H1 (cell line): ENCODE measurements around the gene GLMP. TPM values are rescaled to one million over a fixed set of nuclear protein-coding genes. Genes with fewer than 3 reads are reported as not detected.

Experiments
- CTCF ChIA-PET: fragments of 300-600 bp; sonication (Branson Sonifier 250); formaldehyde crosslinking; loops from one replicate; lab custom pipeline; 2021; ENCODE audit not compliant: partially characterized antibody; lab: Charles Lee
- POLR2A ChIA-PET: fragments of 300-600 bp; sonication (Branson Sonifier 250); formaldehyde crosslinking; loops from one replicate; lab custom pipeline; 2021; ENCODE audit warnings: inconsistent platforms; ENCODE audit not compliant: partially characterized antibody; lab: Charles Lee
- DNase-seq, 2 experiments: peaks; one replicate each; pipeline versions ENCODE4 v3.0.0 to v3.0.0-alpha.2; 2010 to 2022; ENCODE audit warnings: low spot score in 2 of 2, low read depth in 1 of 2, mixed read lengths in 1 of 2
- FAIRE-seq: peaks from 2 replicates; lab custom pipeline; 2011; peaks lifted over from hg19 to GRCh38; lab: Jason Lieb, UNC
- H2AFZ ChIP-seq: 2 replicates; pipeline ENCODE4 v1.8.1; 2012; ENCODE audit warnings: low read length, inconsistent platforms
- H2AK5ac ChIP-seq: 2 replicates; pipeline ENCODE4 v1.6.1; 2013; ENCODE audit warnings: low read depth, low read length
- H2BK120ac ChIP-seq: replicated peaks from 2 replicates; pipeline ENCODE3; 2013; ENCODE audit warnings: low read depth, low read length, inconsistent platforms
- H2BK12ac ChIP-seq: 2 replicates; pipeline ENCODE4 v1.6.1; 2013; ENCODE audit warnings: low read depth, low read length
- H2BK15ac ChIP-seq: 2 replicates; pipeline ENCODE4 v1.6.1; 2013; ENCODE audit warnings: low read length
- H2BK20ac ChIP-seq: 2 replicates; pipeline ENCODE4 v1.6.1; 2013; ENCODE audit warnings: low read length
- H2BK5ac ChIP-seq: 2 replicates; pipeline ENCODE4 v1.6.1; 2013; ENCODE audit warnings: low read depth, low read length
- H3K14ac ChIP-seq: 2 replicates; pipeline ENCODE4 v1.6.1; 2013; ENCODE audit warnings: inconsistent platforms; ENCODE audit not compliant: insufficient read length
- H3K18ac ChIP-seq: 2 replicates; pipeline ENCODE4 v1.6.1; 2013; ENCODE audit warnings: low read length; ENCODE audit errors: extremely low read depth
- H3K23ac ChIP-seq: 2 replicates; pipeline ENCODE4 v1.6.1; 2013; ENCODE audit warnings: inconsistent platforms; ENCODE audit not compliant: insufficient read length
- H3K23me2 ChIP-seq: 2 replicates; pipeline ENCODE4 v1.6.1; 2013; ENCODE audit warnings: low read depth, low read length
- H3K27ac ChIP-seq: 2 replicates; pipeline ENCODE4 v1.6.1; 2011; ENCODE audit warnings: low read depth, low read length, inconsistent platforms
- H3K27me3 ChIP-seq, 4 experiments: replicated peaks in 1 of 4; 1 replicate in 1 of 4; 2 replicates in 3 of 4; pipeline versions ENCODE4 v1.6.1 to v1.8.1; 2011 to 2013; ENCODE audit warnings: low read length in 3 of 4, mild to moderate bottlenecking in 3 of 4, inconsistent platforms in 2 of 4, mixed read lengths in 2 of 4, moderate library complexity in 1 of 4; ENCODE audit not compliant: control insufficient read depth in 3 of 4, insufficient read depth in 3 of 4; ENCODE audit errors: extremely low read depth in 1 of 4
- H3K36me3 ChIP-seq, 4 experiments: 2 replicates each; pipeline versions ENCODE4 v1.6.1 to v1.8.1; 2011 to 2013; ENCODE audit warnings: mild to moderate bottlenecking in 4 of 4, low read length in 3 of 4, moderate library complexity in 2 of 4, control low read depth in 1 of 4, inconsistent platforms in 1 of 4; ENCODE audit not compliant: insufficient read depth in 4 of 4, control insufficient read depth in 2 of 4
- H3K4ac ChIP-seq: replicated peaks from 2 replicates; pipeline ENCODE3; 2013; ENCODE audit warnings: low read length, low read depth, mixed read lengths, inconsistent platforms; ENCODE audit not compliant: insufficient read length
- H3K4me1 ChIP-seq, 4 experiments: replicated peaks in 1 of 4; 1 replicate in 1 of 4; 2 replicates in 3 of 4; pipeline versions ENCODE4 v1.6.1 to v1.8.1; 2011 to 2013; ENCODE audit warnings: low read length in 3 of 4, inconsistent platforms in 2 of 4, mixed read lengths in 1 of 4; ENCODE audit not compliant: insufficient read depth in 4 of 4, control insufficient read depth in 3 of 4
- H3K4me2 ChIP-seq, 2 experiments: 2 replicates each; pipeline versions ENCODE4 v1.6.1 to v1.8.1; 2011 to 2013; ENCODE audit warnings: low read depth in 2 of 2, low read length in 2 of 2, control low read depth in 1 of 2, inconsistent platforms in 1 of 2, mild to moderate bottlenecking in 1 of 2; ENCODE audit not compliant: insufficient read depth in 1 of 2
- H3K4me3 ChIP-seq, 4 experiments: fragments of 200-600, 300-600 bp in 1 of 4; sonication (generic), shearing (Covaris generic), sonication (Bioruptor Twin) in 1 of 4; 2 replicates each; pipeline versions ENCODE4 v1.5.1 to v1.8.1; 2011 to 2016; ENCODE audit warnings: low read length in 4 of 4, low read depth in 3 of 4, control low read depth in 2 of 4, inconsistent platforms in 2 of 4, mild to moderate bottlenecking in 2 of 4, mixed read lengths in 1 of 4, moderate library complexity in 1 of 4; ENCODE audit not compliant: insufficient read depth in 2 of 4; ENCODE audit errors: extremely low read depth in 1 of 4
- H3K56ac ChIP-seq: replicated peaks from 2 replicates; pipeline ENCODE3; 2013; ENCODE audit warnings: low read depth, mild to moderate bottlenecking, mixed read lengths, low read length, inconsistent platforms; ENCODE audit not compliant: insufficient read length
- H3K79me1 ChIP-seq: 2 replicates; pipeline ENCODE4 v1.6.1; 2013; ENCODE audit warnings: low read depth, low read length, control low read depth
- H3K79me2 ChIP-seq, 2 experiments: 2 replicates each; pipeline versions ENCODE4 v1.6.1 to v1.8.1; 2012 to 2013; ENCODE audit warnings: low read length in 2 of 2, mild to moderate bottlenecking in 2 of 2, inconsistent platforms in 1 of 2; ENCODE audit not compliant: insufficient read depth in 2 of 2, control insufficient read depth in 1 of 2
- H3K9ac ChIP-seq, 4 experiments: replicated peaks in 1 of 4; 1 replicate in 1 of 4; 2 replicates in 3 of 4; pipeline versions ENCODE4 v1.6.1 to v1.8.1; 2011 to 2013; ENCODE audit warnings: low read depth in 3 of 4, low read length in 3 of 4, control low read depth in 2 of 4, mild to moderate bottlenecking in 2 of 4, moderate library complexity in 2 of 4, inconsistent platforms in 1 of 4; ENCODE audit errors: extremely low read depth in 1 of 4
- H3K9me3 ChIP-seq, 2 experiments: 2 replicates each; pipeline versions ENCODE4 v1.6.1 to v1.8.1; 2012 to 2013; ENCODE audit warnings: mild to moderate bottlenecking in 2 of 2, moderate library complexity in 2 of 2, control low read depth in 1 of 2, inconsistent platforms in 1 of 2, low read depth in 1 of 2, low read length in 1 of 2, mixed read lengths in 1 of 2; ENCODE audit not compliant: insufficient read depth in 2 of 2
- H4K20me1 ChIP-seq, 2 experiments: replicated peaks in 1 of 2; 2 replicates each; pipeline versions ENCODE3 to v1.8.1; 2011 to 2013; ENCODE audit warnings: inconsistent platforms in 2 of 2, low read length in 2 of 2, mild to moderate bottlenecking in 1 of 2; ENCODE audit not compliant: insufficient read depth in 2 of 2, control insufficient read depth in 1 of 2
- H4K5ac ChIP-seq: 2 replicates; pipeline ENCODE4 v1.6.1; 2013; ENCODE audit warnings: low read length, low read depth, mixed read lengths, inconsistent platforms; ENCODE audit not compliant: insufficient read length
- H4K8ac ChIP-seq: 2 replicates; pipeline ENCODE4 v1.8.0; 2013; ENCODE audit warnings: mild to moderate bottlenecking, moderate library complexity, low read length, inconsistent platforms; ENCODE audit not compliant: insufficient read depth; ENCODE audit errors: extremely low read depth
- H4K91ac ChIP-seq: replicated peaks from 2 replicates; pipeline ENCODE3; 2013; ENCODE audit warnings: low read length, mixed read lengths, inconsistent platforms; ENCODE audit not compliant: insufficient read length
- ASH2L ChIP-seq: fragments of 200-600, 300-600 bp; sonication (generic); IDR thresholded peaks from one replicate; pipeline ENCODE4 v1.7.1; 2017; ENCODE audit warnings: low read length
- HDAC6 ChIP-seq: IDR thresholded peaks from one replicate; pipeline ENCODE4 v1.7.1; 2012; ENCODE audit warnings: low read depth, mild to moderate bottlenecking, inconsistent platforms, low read length, moderate library complexity
- JUND ChIP-seq: IDR thresholded peaks from 2 replicates; pipeline ENCODE4 v1.6.1; 2011; ENCODE audit warnings: mild to moderate bottlenecking, improper control_type of control experiment, low read length
- KDM1A ChIP-seq: fragments of 200-600, 300-600 bp; sonication (generic); IDR thresholded peaks from 2 replicates; pipeline ENCODE4 v1.7.1; 2016; ENCODE audit warnings: mild to moderate bottlenecking, low read length, borderline replicate concordance
- POLR2A ChIP-seq, 2 experiments: IDR thresholded peaks; 1 replicate in 1 of 2; 2 replicates in 1 of 2; pipeline ENCODE4 v1.6.1; 2011; ENCODE audit warnings: low read depth in 2 of 2, low read length in 2 of 2, mild to moderate bottlenecking in 2 of 2; ENCODE audit errors: control extremely low read depth in 1 of 2
- POLR2AphosphoS5 ChIP-seq: IDR thresholded peaks from 2 replicates; pipeline ENCODE4 v1.6.1; 2011; ENCODE audit warnings: low read depth, low read length
- RBBP5 ChIP-seq: IDR thresholded peaks from 2 replicates; pipeline ENCODE4 v1.7.1; 2012; ENCODE audit warnings: low read depth, mild to moderate bottlenecking, inconsistent platforms, low read length, moderate library complexity, borderline replicate concordance
- TBP ChIP-seq: IDR thresholded peaks from 2 replicates; pipeline ENCODE4 v1.6.1; 2011; ENCODE audit warnings: low read depth, low read length, improper control_type of control experiment
- WGBS, 2 experiments: shearing (Covaris generic) in 1 of 2; methylation state at CpG; one replicate each; pipeline versions ENCODE4 v1.1.6 to v1.1.7; 2013 to 2015; ENCODE audit warnings: low lambda C conversion rate in 2 of 2, mixed read lengths in 2 of 2, inconsistent platforms in 1 of 2, low coverage in 1 of 2, missing lambda C conversion rate in 1 of 2; ENCODE audit not compliant: insufficient replicate concordance in 2 of 2, insufficient coverage in 1 of 2, insufficient read length in 1 of 2; ENCODE audit errors: extremely low coverage in 1 of 2, missing lambda C conversion rate in 1 of 2; 5-methylcytosine and 5-hydroxymethylcytosine counted together
- polyA plus RNA-seq, 7 experiments: library from polyadenylated mRNA; depleted of rRNA in 3 of 7; stranded (reverse) in 5 of 7; unstranded in 2 of 7; fragments of >200 nt in 5 of 7; fragments of 200-250 nt in 2 of 7; gene quantifications; 1 replicate in 5 of 7; 2 replicates in 1 of 7; 4 replicates in 1 of 7; pipeline versions ENCODE4 v1.2.1 to v1.2.3, GENCODE V29; 2011 to 2013; ENCODE audit warnings: missing spikeins in 2 of 7, mixed read lengths in 2 of 7
- total RNA-seq: library from RNA; stranded (reverse); fragmentation: NEBNext Ultra II Directional; extraction: Animal tissue kit (Norgen Biotek cat#: 25700); gene quantifications from 2 replicates; pipeline ENCODE4 v1.2.1, GENCODE V29; 2021

Gene GLMP
- total and polyA plus RNA-seq, 2 of the 8 experiments (the other 6 are each of a cell fraction or from before 2014, with no cell fraction given), result 48.1 to 59.5 TPM

GRCh38 chr1:156249593-156249992 lies 45.9 kb downstream of the GLMP start:
- H4K91ac ChIP-seq, result no peak overlapping the region
- H3K9me3 ChIP-seq, result no peaks in the 10 kb centered on the region
- no peaks in the 10 kb centered on the region for H3K79me1 ChIP-seq
- CTCF ChIA-PET, result interaction anchor here (0.5 to 47.2 kb wide), 10 partner anchors 11 to 109 kb away, joined by 3 to 1265 read pairs (median 4); partner anchors contain the start of gene SEMA4A
- H2AK5ac ChIP-seq, result no peak overlapping the region
- H3K9ac ChIP-seq, result no peak overlapping the region
- H3K79me2 ChIP-seq, result no peaks in the 10 kb centered on the region
- POLR2A ChIA-PET, result interaction anchor here (0.7 to 11.8 kb wide), 9 partner anchors 7 to 109 kb away, joined by 3 to 102 read pairs (median 4); partner anchors contain the start of genes BGLAP, SMG5 and TMEM79
- H2BK5ac ChIP-seq, result no peak overlapping the region
- 81% methylated on average over 5 of the region's 5 CpGs; no CpG with 5 or more reads in 1 of the 2 experiments for WGBS, 2 experiments
- H3K4me1 ChIP-seq, result peaks cover 0 to 16% (median 9%) of the 10 kb centered on the region in 4 experiments
- no peak overlapping the region for H4K8ac ChIP-seq
- TF ChIP-seq POLR2AphosphoS5 (peak; percentile 33; the same call in 1 of the 2 replicates), HDAC6 (no peak), POLR2A (IDR thresholded peaks at IDR 0.05; ENCODE audit: control extremely low read depth in 1 of 2, low read depth in 2 of 2, low read length in 2 of 2) (0 out of 3 replicates have a peak, but pooled peaks of 1 of the 2 experiments have one; percentile 25), TBP (no peak), KDM1A (no peak), ASH2L (no peak), JUND (no peak), RBBP5 (no peak)
- FAIRE-seq (no peak), DNase-seq (no peak)
- H3K36me3 ChIP-seq, result peaks cover 26 to 56% (median 40%) of the 10 kb centered on the region in 4 experiments
- no peak overlapping the region for H3K56ac ChIP-seq
- H2BK20ac ChIP-seq, result no peak overlapping the region
- H3K18ac ChIP-seq, result no peak overlapping the region
- H2BK15ac ChIP-seq, result no peak overlapping the region
- no peak overlapping the region for H2AFZ ChIP-seq
- no peaks in the 10 kb centered on the region for H3K27me3 ChIP-seq
- no peak overlapping the region for H3K23ac ChIP-seq
- no peaks in the 10 kb centered on the region for H3K23me2 ChIP-seq
- H2BK12ac ChIP-seq, result no peak overlapping the region
- no peak overlapping the region for H3K27ac ChIP-seq
- no peak overlapping the region for H3K4me3 ChIP-seq
- no peak overlapping the region for H4K5ac ChIP-seq
- peaks cover 0 to 4% of the 10 kb centered on the region in 2 experiments for H4K20me1 ChIP-seq
- no peak overlapping the region for H3K4me2 ChIP-seq
- no peak overlapping the region for H3K14ac ChIP-seq
- no peak overlapping the region for H2BK120ac ChIP-seq
- H3K4ac ChIP-seq, result no peak overlapping the region
